Natural killer cell treated with Interleukin-12 subunit alpha and Interleukin-12 subunit beta and Interleukin-15 and Interleukin-18, amount 100 ng/mL, for 72 hours (primary cell): Measurements from ENCODE around the gene GCGR. TPM values are rescaled to one million over a fixed set of nuclear protein-coding genes. Genes with fewer than 3 reads are reported as not detected.

Source experiments
- ATAC-seq, 2 donors: fragments of 150-1000 bp; cut with Tn5 transposase in 1 of 2; sonication (Bioruptor Pico), chemical (Tn5 transposase) in 1 of 2; 2 replicates each; pipeline ENCODE4 v1.10.0; 2021
- DNase-seq: peaks from one replicate; pipeline ENCODE4 v3.0.0; 2022; ENCODE audit warnings: low spot score
- H3K27ac Mint-ChIP-seq, 2 donors: 1 replicate in 1 of 2; 2 replicates in 1 of 2; pipeline ENCODE4 v1.8.0; 2022; ENCODE audit warnings: mixed read lengths in 2 of 2, mild to moderate bottlenecking in 1 of 2, moderate library complexity in 1 of 2
- H3K27me3 Mint-ChIP-seq, 2 donors: 1 replicate in 1 of 2; 2 replicates in 1 of 2; pipeline ENCODE4 v1.8.0; 2022; ENCODE audit warnings: mixed read lengths in 2 of 2
- H3K36me3 Mint-ChIP-seq: one replicate; pipeline ENCODE4 v1.8.0; 2022; ENCODE audit warnings: mixed read lengths
- H3K4me1 Mint-ChIP-seq, 2 donors: 1 replicate in 1 of 2; 2 replicates in 1 of 2; pipeline ENCODE4 v1.8.0; 2022; ENCODE audit warnings: low read depth in 2 of 2, mixed read lengths in 2 of 2, mild to moderate bottlenecking in 1 of 2
- H3K4me3 Mint-ChIP-seq: one replicate; pipeline ENCODE4 v1.8.0; 2022; ENCODE audit warnings: mixed read lengths
- H3K9me3 Mint-ChIP-seq: 2 replicates; pipeline ENCODE4 v1.8.0; 2022; ENCODE audit warnings: mixed read lengths
- total RNA-seq, 2 donors: library from RNA; stranded (reverse); gene quantifications; one replicate each; pipeline ENCODE4 v1.2.3, GENCODE V29; 2022

Gene GCGR
- total RNA-seq, 2 donors from 2014 or later: not detected

GRCh38 chr17:81844327-81844851 lies 40.4 kb downstream of the GCGR start:
- no peaks in the 10 kb centered on the region for H3K27me3 Mint-ChIP-seq
- no peak for DNase-seq
- no peak overlapping the region for H3K4me3 Mint-ChIP-seq
- H3K27ac Mint-ChIP-seq: peak overlapping the region in 1 of 2 donors; percentile 51
- no peaks in the 10 kb centered on the region for H3K36me3 Mint-ChIP-seq
- peak in 1 of 2 donors; percentile 21 for ATAC-seq
- no peaks in the 10 kb centered on the region for H3K9me3 Mint-ChIP-seq
- peaks cover 0 to 2% of the 10 kb centered on the region in 2 donors for H3K4me1 Mint-ChIP-seq

- Mint-ChIP-seq H3K36me3 (no peaks in the 10 kb centered on the region), H3K27ac (peak overlapping the region in 1 of 2 donors; percentile 51), H3K4me3 (no peak overlapping the region), H3K27me3 (no peaks in the 10 kb centered on the region), H3K4me1 (peaks cover 0 to 2% of the 10 kb centered on the region in 2 donors), H3K9me3 (no peaks in the 10 kb centered on the region)
- no peak for DNase-seq
- no peak for ATAC-seq
Observed at GRCh38 chr17:81844887-81845286, 40.9 kb downstream of the GCGR start.

- Mint-ChIP-seq H3K27ac (no peak overlapping the region), H3K4me1 (peaks cover 0 to 2% of the 10 kb centered on the region in 2 donors), H3K4me3 (no peak overlapping the region), H3K9me3 (no peaks in the 10 kb centered on the region), H3K36me3 (no peaks in the 10 kb centered on the region), H3K27me3 (no peaks in the 10 kb centered on the region)
- DNase-seq (no peak), ATAC-seq (no peak)
Observed at GRCh38 chr17:81845361-81845760, 41.4 kb downstream of the GCGR start.

- ATAC-seq (no peak), DNase-seq (no peak)
- Mint-ChIP-seq H3K9me3 (no peaks in the 10 kb centered on the region), H3K27me3 (no peaks in the 10 kb centered on the region), H3K27ac (no peak overlapping the region), H3K4me1 (peaks cover 0 to 2% of the 10 kb centered on the region in 2 donors), H3K36me3 (no peaks in the 10 kb centered on the region), H3K4me3 (no peak overlapping the region)
Observed at GRCh38 chr17:81845881-81846742, 42.2 kb downstream of the GCGR start.

DNA sequence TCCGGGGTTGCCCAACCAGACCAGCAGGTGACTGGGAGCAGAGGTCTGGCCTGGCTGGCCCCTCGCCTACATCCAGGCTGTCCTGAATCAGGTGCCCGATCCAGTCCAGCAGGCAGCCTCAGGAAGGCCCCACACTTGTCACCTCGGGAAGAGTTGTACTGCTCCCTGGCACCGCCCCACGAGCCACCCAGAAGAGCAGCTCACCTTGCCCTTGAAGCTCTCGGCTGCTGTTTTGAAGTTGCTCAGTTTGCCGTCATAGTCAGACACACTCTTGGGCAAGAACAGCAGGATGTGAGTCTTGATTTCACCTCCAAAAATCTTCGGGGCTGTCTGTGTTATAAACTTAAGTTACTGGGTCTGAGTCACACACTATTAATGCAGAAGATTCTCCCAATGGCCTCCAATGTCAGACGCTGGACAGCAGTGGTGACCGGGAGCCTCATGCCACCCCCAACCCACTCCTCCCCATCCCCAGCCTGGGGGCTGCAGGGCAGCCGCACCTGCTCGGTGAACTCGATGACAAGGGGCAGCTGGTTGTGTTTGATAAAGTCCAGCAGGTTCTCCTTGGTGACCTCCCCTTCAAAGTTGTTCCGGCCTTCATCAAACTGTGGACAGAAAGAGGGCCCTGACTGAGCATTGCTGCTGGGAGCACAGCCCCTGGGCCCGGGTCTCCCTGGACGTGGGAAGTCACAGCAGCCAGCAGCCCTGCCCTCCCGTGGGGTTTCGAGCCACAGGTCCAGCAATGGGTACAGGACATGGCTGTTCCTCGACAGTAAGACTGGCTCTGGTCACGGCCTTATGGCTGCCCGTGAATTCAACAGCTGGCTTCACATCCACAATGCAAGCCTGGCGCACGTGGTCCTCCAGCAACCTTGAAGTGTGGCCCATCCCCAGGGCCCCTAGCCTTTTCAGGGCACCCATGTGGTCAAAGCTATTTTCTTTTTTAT lies 43.1 kb downstream of the GCGR start:
- H3K36me3 Mint-ChIP-seq: no peaks in the 10 kb centered on the region
- no peaks in the 10 kb centered on the region for H3K9me3 Mint-ChIP-seq
- H3K27me3 Mint-ChIP-seq: no peaks in the 10 kb centered on the region
- DNase-seq: no peak
- H3K4me3 Mint-ChIP-seq: no peak overlapping the region
- peaks cover 0 to 7% of the 10 kb centered on the region in 2 donors for H3K4me1 Mint-ChIP-seq
- H3K27ac Mint-ChIP-seq: no peak overlapping the region
- ATAC-seq: no peak

DNA sequence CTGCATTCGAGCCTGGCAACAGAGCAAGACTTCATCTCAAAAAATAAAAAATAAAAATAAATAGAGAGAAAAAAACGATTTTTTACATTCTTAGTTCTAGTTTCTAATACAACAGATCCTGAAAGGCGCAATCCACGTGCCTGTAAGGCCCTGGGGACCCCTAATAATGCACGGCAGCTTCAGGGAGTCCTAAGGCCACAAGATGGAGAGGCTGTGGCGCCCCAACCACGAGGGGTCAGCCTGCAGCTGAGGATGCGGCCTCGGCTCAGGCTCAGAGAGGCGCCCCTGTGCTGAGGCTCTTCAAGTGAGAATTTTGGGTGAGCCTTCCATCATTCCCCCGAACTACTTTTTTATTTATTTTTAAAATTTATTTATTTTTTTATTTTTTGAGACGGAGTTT lies 45.5 kb downstream of the GCGR start:
- DNase-seq (no peak), ATAC-seq (no peak)
- no peak overlapping the region for H3K4me3 Mint-ChIP-seq
- H3K27ac Mint-ChIP-seq: no peak overlapping the region
- H3K4me1 Mint-ChIP-seq: peaks cover 0 to 8% of the 10 kb centered on the region in 2 donors
- H3K9me3 Mint-ChIP-seq: no peaks in the 10 kb centered on the region
- H3K36me3 Mint-ChIP-seq: no peaks in the 10 kb centered on the region
- no peaks in the 10 kb centered on the region for H3K27me3 Mint-ChIP-seq

DNA sequence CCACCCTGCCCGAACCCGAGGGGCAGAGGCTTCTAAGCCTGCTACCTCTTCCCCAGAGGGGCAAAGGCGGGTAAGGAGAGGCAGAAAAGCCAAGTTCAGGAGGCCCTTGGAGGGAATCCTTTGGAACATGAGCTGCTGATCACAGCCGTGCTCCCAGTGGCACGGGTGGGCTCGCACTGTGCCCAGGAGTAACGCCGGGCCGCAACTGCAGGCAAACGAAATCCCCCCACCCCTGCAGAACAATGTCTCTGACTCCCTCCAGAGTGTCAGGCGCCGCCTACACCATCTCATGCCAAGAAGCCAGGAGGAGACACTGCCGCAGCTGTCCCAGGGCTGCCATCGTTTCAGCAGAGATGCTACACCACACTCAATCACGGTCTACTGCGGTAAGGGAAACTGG lies 47.5 kb downstream of the GCGR start:
- H3K36me3 Mint-ChIP-seq: no peaks in the 10 kb centered on the region
- no peaks in the 10 kb centered on the region for H3K27me3 Mint-ChIP-seq
- no peak overlapping the region for H3K27ac Mint-ChIP-seq

DNA sequence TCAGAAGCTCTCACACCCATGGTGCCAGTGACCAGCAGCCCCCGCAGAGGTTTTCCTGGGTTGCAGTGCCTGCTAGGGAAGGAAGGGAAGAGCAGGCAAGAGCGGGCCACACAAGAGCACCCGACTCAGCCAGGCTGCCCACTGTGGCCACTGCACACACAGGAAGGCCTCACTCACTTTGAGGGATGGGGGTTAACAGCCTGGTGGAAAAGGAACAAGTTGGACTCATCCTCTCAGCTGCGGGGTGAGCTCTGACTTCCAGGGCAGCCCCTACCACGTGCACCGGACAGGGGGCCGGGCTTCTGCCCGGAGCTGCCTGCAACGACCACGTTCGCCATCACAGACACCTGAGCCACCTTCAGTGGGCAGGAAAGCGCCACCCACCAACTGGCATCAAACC lies 48.3 kb downstream of the GCGR start:
- ATAC-seq (no peak), DNase-seq (no peak)
- no peak overlapping the region for H3K27ac Mint-ChIP-seq
- no peaks in the 10 kb centered on the region for H3K27me3 Mint-ChIP-seq
- no peak overlapping the region for H3K4me3 Mint-ChIP-seq
- peaks cover 5 to 13% of the 10 kb centered on the region in 2 donors for H3K4me1 Mint-ChIP-seq
- no peaks in the 10 kb centered on the region for H3K36me3 Mint-ChIP-seq
- no peaks in the 10 kb centered on the region for H3K9me3 Mint-ChIP-seq

More for the DNA sequence above, 47.5 kb downstream of the GCGR start:
- no peak for ATAC-seq
- no peaks in the 10 kb centered on the region for H3K9me3 Mint-ChIP-seq
- H3K4me1 Mint-ChIP-seq: peaks cover 5 to 12% of the 10 kb centered on the region in 2 donors
- no peak overlapping the region for H3K4me3 Mint-ChIP-seq
- no peak for DNase-seq

DNA sequence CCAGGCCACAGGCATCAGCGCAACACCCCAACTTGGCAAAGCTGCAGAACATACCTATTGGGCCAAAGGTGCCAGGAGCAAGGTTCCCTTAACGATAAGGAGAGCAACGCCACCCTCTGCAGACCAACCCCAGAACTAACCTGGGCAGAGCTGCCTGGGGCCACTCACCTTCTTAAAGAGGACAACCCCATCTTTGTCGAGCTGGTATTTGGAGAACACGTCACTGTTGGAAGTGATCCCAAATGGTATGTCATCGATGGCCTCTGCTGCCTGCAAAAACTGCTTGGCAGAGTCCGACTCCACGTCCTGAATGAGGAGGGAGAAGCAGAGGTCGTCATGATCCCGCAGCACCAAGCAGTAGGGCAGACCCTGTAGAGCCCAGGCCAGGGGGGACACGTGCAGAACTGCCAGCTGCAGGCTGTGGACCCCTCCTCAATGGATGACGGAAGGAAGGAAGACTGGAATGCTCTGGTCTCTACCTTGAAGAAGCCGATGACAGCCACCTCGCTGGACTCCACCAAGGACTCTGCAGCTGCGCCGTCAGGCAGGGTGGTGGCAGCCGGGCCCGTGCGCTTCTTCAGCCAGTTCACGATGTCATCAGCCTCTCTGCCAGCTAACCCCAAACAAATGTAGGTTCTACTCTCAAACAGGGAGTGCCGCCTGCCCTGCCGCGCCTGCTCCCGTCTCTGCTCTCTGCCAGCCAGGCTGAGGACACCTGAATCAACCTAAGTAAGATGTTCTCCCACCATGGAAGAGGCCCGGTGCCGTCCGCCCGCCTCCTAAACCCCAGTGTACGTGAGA lies 51.2 kb downstream of the GCGR start:
- no peak overlapping the region for H3K4me3 Mint-ChIP-seq
- ATAC-seq: no peak

GRCh38 chr17:81858170-81858966 lies 54.4 kb downstream of the GCGR start:
- H3K27me3 Mint-ChIP-seq: no peaks in the 10 kb centered on the region
- ATAC-seq (no peak), DNase-seq (no peak)
- peaks cover 11% of the 10 kb centered on the region for H3K36me3 Mint-ChIP-seq
- H3K27ac Mint-ChIP-seq: peak overlapping the region; percentile 16 to 37
- no peaks in the 10 kb centered on the region for H3K9me3 Mint-ChIP-seq
- H3K4me3 Mint-ChIP-seq: peak overlapping the region; percentile 91
- peaks cover 24 to 33% of the 10 kb centered on the region in 2 donors for H3K4me1 Mint-ChIP-seq

More for the DNA sequence above, 51.2 kb downstream of the GCGR start:
- no peak for DNase-seq
- Mint-ChIP-seq H3K4me1 (peaks cover 11 to 26% of the 10 kb centered on the region in 2 donors), H3K36me3 (peaks cover 6% of the 10 kb centered on the region), H3K9me3 (no peaks in the 10 kb centered on the region), H3K27ac (no peak overlapping the region), H3K27me3 (no peaks in the 10 kb centered on the region)

GRCh38 chr17:81858967-81859905 lies 55.3 kb downstream of the GCGR start:
- no peaks in the 10 kb centered on the region for H3K9me3 Mint-ChIP-seq
- DNase-seq: no peak
- H3K27me3 Mint-ChIP-seq: no peaks in the 10 kb centered on the region
- H3K4me1 Mint-ChIP-seq: peaks cover 29 to 36% of the 10 kb centered on the region in 2 donors
- peaks cover 11% of the 10 kb centered on the region for H3K36me3 Mint-ChIP-seq
- peak overlapping the region; percentile 57 to 84 for H3K27ac Mint-ChIP-seq
- peak overlapping the region; percentile 91 for H3K4me3 Mint-ChIP-seq
- no peak for ATAC-seq
